HG02798 (cell line): ENCODE data around the gene PTGIR.

Experiments
- ATAC-seq: cut with Tn5 transposase; IDR thresholded peaks from one replicate; pipeline ENCODE4 v1.9.1; 2021; ENCODE audit warnings: mild to moderate bottlenecking; ENCODE audit not compliant: unreplicated experiment, poor library complexity

Gene PTGIR, protein sequence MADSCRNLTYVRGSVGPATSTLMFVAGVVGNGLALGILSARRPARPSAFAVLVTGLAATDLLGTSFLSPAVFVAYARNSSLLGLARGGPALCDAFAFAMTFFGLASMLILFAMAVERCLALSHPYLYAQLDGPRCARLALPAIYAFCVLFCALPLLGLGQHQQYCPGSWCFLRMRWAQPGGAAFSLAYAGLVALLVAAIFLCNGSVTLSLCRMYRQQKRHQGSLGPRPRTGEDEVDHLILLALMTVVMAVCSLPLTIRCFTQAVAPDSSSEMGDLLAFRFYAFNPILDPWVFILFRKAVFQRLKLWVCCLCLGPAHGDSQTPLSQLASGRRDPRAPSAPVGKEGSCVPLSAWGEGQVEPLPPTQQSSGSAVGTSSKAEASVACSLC

DNA sequence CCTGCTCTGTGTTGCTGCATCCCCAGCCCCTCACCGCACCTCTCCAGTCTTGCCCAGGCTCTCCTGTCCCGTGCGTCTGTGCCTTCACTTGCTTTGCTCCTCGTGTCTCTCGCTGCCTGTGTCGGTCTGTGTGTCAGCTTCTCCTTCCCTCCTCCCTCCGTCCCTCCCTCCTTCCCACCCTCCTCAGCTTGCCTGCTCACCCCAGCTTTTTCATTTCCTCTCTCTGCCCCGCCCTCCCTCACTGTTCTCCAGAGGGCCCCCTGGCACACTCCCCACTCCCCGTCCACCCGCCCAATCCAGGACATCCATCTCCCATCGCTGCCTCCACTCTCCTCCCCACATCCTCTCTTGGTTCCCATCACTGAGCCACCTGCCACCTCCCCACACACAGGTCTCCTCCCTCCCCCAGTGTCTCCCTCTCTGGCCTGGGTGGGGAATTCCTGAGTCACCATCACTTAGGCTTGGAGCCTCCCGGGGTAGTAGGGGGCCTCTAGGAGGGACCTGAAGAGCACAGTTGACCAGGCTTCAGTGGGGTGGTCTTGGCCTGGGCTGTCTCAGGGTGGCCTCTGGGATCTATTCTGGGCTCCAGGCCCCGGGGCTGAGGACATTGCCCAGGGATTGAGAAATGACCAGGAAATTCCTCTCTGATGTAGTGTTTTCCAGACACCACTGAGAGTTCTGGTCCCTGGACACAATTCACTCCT is at the start of gene PTGIR:
Gene PTGIR, minus strand, starts transcription at position 132 of the 704 bp plus-strand sequence. CDS start 864 bp downstream, outside the sequence.
- no peak for ATAC-seq

DNA sequence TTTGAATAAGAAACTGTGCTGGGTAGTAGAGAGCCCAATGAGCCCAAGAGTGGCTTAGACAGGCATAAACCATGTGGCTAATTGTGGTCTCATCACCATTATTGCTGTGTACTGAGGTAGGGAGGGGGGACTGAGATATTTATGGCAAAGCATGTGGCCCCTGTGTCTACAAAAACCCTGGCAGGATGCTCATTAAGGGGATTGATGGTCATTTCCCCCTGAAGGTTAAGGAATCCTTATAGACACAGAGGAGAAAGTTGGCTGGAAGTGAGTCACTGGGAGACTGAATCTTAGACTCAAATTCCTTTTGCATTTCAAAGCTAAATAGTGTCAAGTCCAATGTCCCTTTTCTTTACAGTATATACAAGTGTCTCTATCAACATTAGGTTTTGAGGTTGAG is 45.9 kb upstream of the PTGIR start:
- no peak for ATAC-seq

DNA sequence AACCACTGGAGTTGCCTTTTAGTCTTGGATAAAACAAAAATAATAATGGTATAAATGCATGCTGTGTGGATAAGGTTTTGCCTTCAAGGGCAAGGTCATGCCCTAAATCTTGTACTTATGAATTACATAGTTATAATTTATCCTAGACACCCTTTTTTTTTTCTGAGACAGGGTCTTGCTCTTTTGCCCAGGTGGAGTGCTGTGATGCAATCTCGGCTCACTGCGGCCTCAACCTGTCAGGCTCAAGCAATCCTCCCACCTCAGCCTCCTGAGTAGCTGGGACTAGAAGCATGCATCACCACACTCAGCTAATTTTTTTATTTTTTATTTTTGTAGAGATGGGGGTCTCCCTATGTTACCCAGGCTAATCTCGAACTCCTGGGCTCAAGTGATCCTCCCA is 43.8 kb upstream of the PTGIR start:
- ATAC-seq: no peak

DNA sequence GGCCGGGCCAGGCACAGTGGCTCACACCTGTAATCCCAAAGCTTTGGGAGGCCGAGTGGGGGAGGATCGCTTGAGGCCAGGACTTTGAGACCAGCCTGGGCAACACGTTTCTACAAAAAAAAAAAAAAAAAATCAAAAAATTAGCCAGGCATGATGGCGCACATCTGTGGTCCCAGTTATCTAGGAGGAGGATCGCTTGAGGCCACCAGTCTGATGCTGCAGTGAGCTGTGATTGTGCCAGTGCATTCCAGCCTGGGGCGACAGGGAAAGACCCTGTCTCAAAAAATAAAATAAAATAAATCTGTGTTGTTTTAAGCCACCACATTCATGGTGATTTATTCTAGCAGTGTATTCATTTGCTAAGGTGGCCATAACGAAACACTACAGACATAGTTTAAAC is 40.2 kb upstream of the PTGIR start:
- ATAC-seq: no peak

DNA sequence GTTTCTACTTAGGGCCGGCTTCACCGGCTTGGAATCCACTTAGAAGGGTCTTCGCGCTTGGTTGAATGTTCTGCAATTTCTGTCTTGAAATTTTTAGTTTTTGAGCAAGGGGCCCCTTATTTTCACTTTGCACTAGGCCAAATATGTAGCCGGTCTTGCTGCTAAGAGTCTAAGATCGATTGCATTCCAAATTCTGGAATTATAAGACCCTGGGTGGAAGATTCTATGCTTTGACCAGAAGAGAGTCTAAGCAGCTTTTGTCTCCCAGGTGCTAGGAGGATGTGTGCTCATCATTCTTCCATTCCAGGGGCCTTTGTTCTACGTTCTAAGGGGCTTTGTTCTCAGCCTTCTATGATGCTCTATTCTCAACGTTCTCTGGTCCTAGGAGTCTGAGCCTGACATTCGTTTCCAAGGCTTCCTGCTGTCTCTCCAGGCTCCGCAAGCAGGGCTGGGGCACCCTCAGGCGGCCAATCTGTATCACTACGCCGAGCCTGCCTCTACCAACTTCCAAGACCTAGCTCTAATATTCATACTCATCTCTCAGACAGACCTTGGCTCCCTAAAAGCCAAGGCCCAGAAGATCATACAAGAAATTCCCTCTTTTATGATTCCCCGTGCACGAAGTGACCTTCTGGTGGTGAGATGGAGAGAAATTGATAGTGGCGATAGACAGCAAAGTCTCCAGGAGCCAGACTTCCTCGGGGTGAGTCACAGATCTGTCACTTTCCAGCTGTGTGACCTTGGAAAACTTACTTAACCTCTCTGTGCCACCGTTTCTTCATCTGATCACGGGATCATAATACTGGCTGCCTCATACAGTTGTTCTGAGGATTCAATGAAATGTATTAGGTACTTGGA is 37.1 kb upstream of the PTGIR start:
- no peak for ATAC-seq

DNA sequence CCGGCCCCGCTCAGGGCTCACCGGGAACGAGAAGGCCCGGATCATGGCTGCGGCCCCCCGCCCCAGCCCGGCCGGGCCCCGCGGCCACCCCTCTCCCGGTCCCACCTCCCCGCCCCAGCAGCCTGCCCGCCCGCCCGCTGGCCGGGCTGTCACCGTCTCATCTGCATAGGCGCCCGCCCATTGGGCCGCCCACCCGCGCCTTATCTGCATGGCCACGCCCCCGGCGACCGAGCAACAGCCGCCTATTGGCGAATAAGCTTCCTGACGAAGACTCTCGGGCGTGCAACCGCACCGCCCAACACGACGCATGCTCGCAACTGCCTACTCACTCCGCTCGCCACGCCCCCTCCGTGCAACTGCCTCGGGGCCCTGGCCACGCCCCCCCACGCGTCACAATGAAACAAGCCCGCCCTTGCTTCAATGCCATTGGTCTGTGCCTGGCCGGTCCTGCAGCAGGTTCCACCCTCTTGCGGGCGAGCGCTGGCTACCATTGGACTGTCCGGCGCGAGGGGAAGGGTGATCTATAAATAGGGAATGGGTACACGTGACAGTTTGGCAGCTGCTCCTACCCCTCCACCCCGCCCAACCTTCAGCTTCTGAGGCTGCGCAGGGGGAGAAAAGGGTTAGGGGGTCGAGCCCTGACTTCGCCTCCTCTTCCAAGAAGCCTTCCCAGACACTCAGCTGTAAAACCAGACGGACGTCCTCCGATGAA is 36.3 kb upstream of the PTGIR start, which contains the start of gene DACT3:
Gene DACT3, minus strand, starts transcription at position 163 of the 712 bp plus-strand sequence. Its CDS starts 118 bp downstream, at position 45.
- peak; percentile 93 for ATAC-seq

DNA sequence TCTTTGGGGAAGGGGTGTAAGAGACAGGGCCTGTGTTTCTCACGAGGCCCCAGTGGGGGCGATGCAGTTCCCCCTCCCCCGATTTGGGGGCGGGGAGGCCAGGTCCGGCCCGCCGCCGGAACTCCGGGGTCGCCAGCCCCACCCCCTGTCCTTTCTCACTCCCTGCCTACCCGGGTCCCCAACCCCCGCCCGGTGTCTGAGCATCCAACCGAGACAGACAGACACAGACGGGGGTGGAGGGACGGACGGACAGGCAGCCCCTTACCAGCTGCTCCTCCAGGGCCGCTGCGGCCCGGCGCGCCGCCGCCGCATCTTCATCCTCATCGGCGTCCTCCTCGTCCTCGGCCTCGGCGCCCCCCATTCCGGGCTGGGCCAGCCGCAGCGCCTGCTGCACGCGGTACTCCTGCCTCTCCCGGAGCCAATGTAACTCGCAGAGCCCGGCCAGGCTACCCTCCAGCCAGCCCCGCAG is 35.7 kb upstream of the PTGIR start:
- ATAC-seq: no peak

DNA sequence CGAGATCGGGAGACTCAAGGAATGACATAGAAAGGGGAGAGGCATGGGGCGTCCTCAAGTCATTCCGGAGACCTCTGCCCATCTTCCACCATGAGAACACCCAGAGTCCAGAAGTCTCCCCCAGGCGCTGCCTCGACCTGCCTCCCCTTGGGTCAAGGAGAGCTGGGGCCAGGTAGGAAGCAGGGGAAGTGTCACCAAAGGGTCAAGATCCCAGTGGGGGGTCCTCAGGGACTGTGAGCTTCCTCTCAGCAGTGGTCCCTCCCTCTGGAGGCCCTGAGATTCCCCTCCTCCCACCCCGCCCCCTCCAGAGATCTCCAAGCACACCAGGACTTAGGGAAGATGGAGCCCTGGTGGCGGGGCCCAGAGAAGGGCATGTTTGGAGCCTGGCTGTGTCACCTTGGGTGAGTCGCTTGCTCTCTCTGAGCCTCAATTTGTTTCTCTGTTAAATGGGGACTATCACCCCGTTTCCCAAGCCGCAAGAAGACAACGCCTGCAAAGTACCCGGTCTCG is 35.2 kb upstream of the PTGIR start:
- no peak for ATAC-seq

DNA sequence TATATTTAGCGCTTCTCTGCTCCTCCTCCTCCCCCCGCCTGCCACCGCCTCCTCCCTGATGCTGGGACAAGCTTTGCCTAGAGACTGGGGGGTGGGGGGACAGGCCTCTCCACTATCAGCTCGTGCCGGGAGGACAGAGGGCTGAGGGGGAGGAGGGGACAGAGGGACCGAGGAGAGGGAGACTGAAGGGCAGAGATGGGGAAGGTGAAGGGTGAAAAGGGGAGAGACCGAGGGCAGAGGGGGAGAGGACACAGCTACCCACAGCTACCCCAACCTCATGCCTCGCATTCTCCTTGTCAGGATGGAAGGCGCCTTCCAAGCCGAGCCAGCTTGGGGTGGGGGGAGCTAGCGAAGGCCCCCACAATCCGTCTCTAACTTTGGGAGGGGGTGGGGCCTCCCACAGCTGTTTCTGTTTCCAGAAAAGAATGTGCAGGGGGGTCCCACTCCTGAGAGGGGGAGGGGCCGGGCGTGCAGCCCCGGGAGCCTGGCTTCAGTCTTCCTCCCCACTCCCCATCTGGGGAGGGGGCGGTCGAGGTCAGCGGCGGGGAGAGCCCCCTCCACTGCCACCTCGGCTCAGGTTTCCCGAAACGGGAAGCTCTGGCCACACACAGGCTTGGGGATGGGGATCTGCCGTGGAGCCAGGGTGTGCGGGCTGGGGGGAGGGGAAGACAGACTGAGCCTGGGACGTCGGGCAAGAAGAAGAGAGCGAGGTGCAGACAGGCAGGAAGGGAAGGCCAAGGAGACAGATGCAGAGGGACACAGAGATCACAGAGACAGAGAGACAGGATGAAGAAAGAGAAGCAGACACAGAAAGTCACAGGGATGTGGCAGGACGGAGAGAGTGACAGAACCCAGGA is 34.5 kb upstream of the PTGIR start:
- ATAC-seq: no peak

DNA sequence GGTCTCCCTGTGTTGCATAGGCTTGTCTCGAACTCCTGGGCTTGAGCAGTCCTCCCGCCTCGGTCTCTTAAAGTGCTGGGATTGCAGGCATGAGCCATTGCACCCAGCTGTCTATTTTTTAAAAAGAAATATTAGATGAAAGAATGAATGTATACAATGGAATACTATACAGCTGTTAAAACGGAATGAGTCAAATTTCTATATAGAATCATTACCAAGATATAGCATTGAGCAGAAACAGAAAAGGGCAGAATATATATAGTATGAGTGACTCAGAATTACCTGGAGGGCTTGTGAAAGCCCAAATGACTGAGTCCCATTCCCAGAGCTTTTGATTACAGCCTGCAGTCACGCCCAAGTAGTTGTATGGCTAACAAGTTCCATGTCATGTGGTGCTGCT is 31.7 kb upstream of the PTGIR start:
- ATAC-seq: no peak

DNA sequence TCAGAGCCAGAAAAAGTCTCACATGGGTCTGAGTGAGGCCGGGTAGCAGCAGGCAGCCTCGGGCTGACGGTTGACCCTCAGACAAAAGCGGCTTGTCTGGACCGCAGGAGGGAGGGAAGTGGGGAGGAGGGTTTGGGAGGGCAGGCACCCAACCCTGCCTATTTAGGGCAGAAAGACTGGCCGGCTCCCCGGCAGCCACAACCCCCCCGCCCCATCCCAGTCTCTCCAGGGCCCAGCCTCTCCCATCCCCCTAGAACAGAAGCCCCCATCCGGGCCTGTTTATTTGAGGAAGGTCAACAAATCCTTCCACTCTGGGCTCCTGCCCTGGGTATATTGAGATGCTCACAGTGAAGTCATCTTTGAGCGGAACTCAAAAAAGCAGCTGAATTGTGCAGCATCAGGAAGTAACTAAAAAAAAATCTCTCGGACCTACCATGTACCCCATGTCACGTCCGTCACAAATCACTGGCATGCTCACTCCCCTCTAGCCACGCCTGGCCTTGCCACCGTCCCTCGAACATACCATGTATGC is 29.8 kb upstream of the PTGIR start:
- no peak for ATAC-seq

DNA sequence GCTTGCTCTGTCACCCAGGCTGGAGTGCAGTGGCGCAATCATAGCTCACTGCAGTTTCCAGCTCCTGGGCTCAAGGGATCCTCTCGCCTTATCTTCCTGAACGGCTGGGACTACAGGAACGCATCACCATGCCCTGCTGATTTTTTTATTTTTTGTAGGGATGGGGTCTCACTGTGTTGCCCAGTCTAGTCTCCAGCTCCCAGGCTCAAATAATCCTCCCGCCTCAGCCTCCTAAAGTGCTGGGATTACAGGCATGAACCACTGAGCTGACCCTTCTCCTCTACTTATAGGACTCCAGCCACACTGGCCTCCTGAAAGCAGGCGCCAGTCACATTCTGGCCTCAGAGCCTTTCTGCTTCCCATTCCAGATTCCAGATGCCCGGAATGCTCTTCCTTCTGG is 25.6 kb upstream of the PTGIR start:
- no peak for ATAC-seq

DNA sequence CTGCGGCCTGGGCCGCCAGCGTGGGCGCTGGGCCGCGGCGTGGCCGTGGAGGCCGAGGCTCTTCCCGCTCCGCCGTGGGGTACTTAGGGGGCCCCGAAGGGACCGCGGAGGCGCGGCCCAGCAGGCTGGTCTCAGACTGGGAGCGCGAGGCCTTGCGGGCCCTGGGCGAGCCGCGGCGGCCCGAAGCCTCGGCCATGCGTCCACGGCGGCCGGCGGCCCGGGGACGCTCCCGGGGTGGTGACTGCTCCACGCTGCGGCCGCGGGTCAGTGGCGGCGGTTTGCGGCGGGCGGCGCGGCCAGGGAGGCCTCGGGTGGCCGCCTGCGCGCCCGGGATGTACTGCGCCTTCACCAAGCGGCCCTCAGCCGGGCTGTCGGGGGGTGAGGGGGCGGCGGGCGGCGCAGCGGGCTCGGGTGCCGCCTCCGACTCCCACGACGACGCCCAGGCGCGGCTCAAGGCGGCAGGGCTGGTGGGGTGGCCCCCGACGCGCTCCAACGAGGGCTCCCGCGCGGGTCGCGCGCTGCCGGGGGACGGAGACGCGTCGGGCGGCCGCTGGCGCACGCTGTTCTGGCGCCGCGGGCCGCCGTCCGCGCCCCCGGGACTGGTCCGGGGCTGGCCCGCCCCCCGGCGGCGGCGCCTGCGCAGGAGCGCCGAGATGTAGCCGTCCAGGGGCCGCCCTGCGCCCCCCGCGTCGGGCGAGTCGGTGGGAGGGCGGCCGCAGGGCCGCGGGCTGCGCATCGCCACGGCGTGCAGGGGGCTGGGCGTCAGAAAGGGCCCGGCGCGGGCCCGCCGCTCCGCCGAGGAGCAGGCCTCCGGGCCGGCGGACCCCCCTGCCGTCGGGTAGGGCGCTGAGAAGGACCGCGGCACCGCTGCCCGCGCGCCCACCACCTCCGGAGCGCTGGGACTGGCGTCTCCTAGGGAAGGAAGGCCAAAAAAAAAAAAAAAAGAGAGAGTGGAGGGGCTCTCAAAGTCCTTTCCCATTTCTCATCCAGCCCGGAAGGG is 24.4 kb upstream of the PTGIR start:
- no peak for ATAC-seq

DNA sequence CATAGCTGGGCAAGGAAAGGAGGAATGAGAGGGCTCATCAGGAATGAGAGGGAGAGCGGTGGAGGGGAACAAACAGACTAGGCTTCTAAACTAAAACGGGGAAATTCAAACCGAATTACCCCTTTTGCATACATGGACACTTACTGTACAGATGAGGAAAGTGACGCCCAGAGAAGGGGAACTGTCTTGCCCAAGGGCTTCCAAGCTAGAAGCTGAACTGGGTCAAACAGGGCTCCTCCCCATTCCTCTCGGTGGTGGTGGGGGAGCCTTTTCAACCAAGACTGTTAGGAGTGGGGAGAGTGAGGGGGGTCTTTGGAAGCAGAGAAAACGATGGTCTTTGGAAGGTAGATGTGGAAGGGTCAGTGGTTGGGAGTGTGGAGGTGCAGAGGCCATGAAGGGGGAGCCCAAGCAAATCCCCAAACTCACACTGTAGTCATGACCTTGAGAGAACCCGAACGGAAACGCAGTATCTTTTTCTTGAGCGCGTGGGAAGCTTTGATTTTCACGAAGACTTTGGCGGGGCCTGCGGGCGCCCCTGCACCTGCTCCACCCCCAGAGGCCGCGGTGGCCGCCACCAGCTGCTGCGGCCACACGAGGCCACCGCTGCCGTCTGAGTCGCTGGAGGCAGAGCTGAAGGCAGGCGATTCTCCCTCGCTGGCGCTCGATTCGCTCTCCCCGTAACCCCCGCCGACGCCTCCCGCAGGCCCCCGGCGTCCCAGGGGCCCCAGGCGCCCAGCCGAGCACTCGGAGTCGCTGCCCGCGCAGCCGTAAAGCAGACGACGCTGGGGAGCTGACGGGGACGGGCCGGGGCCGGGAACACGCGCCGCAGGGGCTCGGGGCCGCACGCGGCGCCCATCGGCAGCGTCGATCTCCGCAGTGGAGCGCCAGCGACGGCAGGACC is 23.4 kb upstream of the PTGIR start:
- ATAC-seq: no peak

DNA sequence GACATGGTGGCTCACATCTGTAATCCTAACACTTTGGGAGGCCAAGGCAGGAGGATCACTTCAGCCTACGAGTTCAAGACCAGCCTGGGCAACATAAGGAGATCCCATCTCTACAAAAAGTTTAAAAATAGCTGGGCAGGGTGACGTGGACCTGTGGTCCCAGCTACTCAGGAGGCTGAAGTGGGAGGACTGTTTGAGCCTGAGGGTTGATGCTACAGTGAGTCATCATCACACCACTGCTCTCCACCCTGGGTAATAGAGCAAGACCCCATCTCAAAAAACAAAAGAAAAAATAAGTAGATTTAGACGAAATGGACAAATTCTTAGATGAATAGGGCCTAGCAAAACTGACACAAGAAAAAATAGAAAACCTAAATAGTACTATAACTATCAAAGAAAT is 21.5 kb upstream of the PTGIR start:
- no peak for ATAC-seq

DNA sequence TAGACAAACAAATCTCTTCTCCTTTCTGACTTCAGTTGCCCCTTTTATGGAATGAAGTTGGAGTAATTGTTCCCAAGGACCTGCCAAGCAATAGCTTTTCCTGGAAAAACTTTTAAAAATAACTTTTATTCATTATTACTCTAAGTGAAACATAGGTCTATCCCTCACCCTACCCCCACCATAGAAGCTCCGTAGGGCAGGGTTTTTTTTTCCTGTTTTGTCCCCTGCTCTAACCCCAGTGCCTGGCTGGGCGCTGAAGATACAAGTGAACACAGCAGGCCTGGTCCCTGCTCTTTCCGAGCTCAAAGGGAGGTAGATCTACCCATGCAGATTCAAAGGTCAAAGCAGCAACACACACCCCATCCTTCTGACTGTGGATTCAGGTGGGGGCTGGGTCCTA is 19.8 kb upstream of the PTGIR start:
- ATAC-seq: no peak

DNA sequence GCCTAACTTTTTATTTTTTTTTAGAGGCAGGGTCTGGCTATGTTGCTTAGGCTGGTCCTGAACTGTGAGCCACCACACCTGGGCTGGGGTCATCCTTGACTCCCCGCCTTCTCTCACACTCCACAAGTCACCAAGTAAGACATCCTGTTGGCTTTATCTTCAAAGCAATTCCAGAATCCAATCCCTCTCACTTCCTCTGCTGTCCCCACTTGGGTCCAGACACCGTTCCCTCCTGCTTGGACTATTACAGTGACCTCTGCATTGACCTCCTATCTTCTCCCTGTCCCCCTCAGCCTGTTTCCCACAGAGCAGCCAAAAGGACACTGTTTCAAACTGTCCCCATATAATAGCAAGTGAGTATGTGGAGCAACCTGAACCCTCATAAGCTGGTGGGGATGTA is 15.8 kb upstream of the PTGIR start:
- ATAC-seq: no peak
